ENCODE results near the gene IRF5.

- TF ChIP-seq POLR2A (IDR thresholded peaks at IDR 0.05) (no peak), CTCF (IDR thresholded peaks at IDR 0.05) (no peak), POLR2AphosphoS5 (IDR thresholded peaks at IDR 0.05) (no peak)
These were observed 18.5 kb upstream of the IRF5 start for GRCh38 chr7:128919241-128919640.

Measured in suprapubic skin (tissue), 4 donors.